ENCODE results near the gene CSRP1.
"Not testable (repeated sequence)": the region's sequence is repeated elsewhere in the genome, so short reads cannot be mapped to it uniquely, and the experiment has no call there.

CSRP1 gene

GRCh38 chr1:201528631-201529252 lies 21.8 kb upstream of the CSRP1 start:
- H3K27me3 ChIP-seq (ENCODE audit: insufficient read depth, low read length, poor library complexity) = no peaks in the 10 kb centered on the region
- H3K27ac ChIP-seq (ENCODE audit: low read depth, low read length) = no peak overlapping the region
- H3K23ac ChIP-seq (ENCODE audit: low read length) = no peak overlapping the region
- H2BK15ac ChIP-seq (replicated peaks; ENCODE audit: low read depth) = no peak overlapping the region
- no peak overlapping the region for H2BK5ac ChIP-seq (ENCODE audit: low read length)
- no peak overlapping the region for H3K18ac ChIP-seq (ENCODE audit: low read length)
- H3K4me1 ChIP-seq (ENCODE audit: control insufficient read depth, low read depth, low read length) = no peaks in the 10 kb centered on the region
- H3K79me2 ChIP-seq (ENCODE audit: control insufficient read depth, insufficient read depth, low read length) = no peaks in the 10 kb centered on the region
- no CpG with 5 or more reads among the region's 3 CpGs for WGBS (ENCODE audit: extremely low coverage, insufficient coverage, low lambda C conversion rate)
- H4K5ac ChIP-seq (ENCODE audit: low read length) = no peak overlapping the region
- no peak overlapping the region for H3K56ac ChIP-seq (ENCODE audit: low read length)
- DNase-seq = no peak
- no peak overlapping the region for H3K4me3 ChIP-seq (ENCODE audit: low read length)
- no peak overlapping the region for H4K8ac ChIP-seq (ENCODE audit: low read depth, low read length)
- H2BK120ac ChIP-seq (ENCODE audit: low read depth, low read length) = no peak overlapping the region
- no peak overlapping the region for H3K4me2 ChIP-seq (ENCODE audit: low read length)
- no peak overlapping the region for H3K4ac ChIP-seq (ENCODE audit: low read depth, low read length)
- no peak overlapping the region for H3K9ac ChIP-seq (ENCODE audit: low read length)
- no peak overlapping the region for H2AK5ac ChIP-seq (ENCODE audit: low read length)
- no peaks in the 10 kb centered on the region for H3K79me1 ChIP-seq (ENCODE audit: low read length)
- H3K36me3 ChIP-seq (ENCODE audit: control insufficient read depth, insufficient read depth, low read length) = no peaks in the 10 kb centered on the region

- H3K36me3 ChIP-seq (ENCODE audit: control insufficient read depth, insufficient read depth, low read length) = no peaks in the 10 kb centered on the region
- H3K18ac ChIP-seq (ENCODE audit: low read length) = no peak overlapping the region
- H3K4me1 ChIP-seq (ENCODE audit: control insufficient read depth, low read depth, low read length) = no peaks in the 10 kb centered on the region
- H2BK120ac ChIP-seq (ENCODE audit: low read depth, low read length) = no peak overlapping the region
- WGBS (ENCODE audit: extremely low coverage, insufficient coverage, low lambda C conversion rate) = no CpG with 5 or more reads among the region's 5 CpGs
- no peak for DNase-seq
- no peaks in the 10 kb centered on the region for H3K27me3 ChIP-seq (ENCODE audit: insufficient read depth, low read length, poor library complexity)
- H3K27ac ChIP-seq (ENCODE audit: low read depth, low read length) = no peak overlapping the region
- no peak overlapping the region for H3K4me2 ChIP-seq (ENCODE audit: low read length)
- no peak overlapping the region for H4K5ac ChIP-seq (ENCODE audit: low read length)
- no peak overlapping the region for H2AK5ac ChIP-seq (ENCODE audit: low read length)
- H3K9ac ChIP-seq (ENCODE audit: low read length) = no peak overlapping the region
- no peak overlapping the region for H4K8ac ChIP-seq (ENCODE audit: low read depth, low read length)
- H3K23ac ChIP-seq (ENCODE audit: low read length) = no peak overlapping the region
- H3K4ac ChIP-seq (ENCODE audit: low read depth, low read length) = no peak overlapping the region
- H3K4me3 ChIP-seq (ENCODE audit: low read length) = no peak overlapping the region
- no peaks in the 10 kb centered on the region for H3K79me1 ChIP-seq (ENCODE audit: low read length)
- no peaks in the 10 kb centered on the region for H3K79me2 ChIP-seq (ENCODE audit: control insufficient read depth, insufficient read depth, low read length)
- no peak overlapping the region for H2BK15ac ChIP-seq (replicated peaks; ENCODE audit: low read depth)
- H3K56ac ChIP-seq (ENCODE audit: low read length) = no peak overlapping the region
- H2BK5ac ChIP-seq (ENCODE audit: low read length) = no peak overlapping the region
Measured at GRCh38 chr1:201527879-201528278, 21.0 kb upstream of the CSRP1 start.

- H3K4ac ChIP-seq (ENCODE audit: low read depth, low read length) = no peak overlapping the region
- no peak overlapping the region for H4K8ac ChIP-seq (ENCODE audit: low read depth, low read length)
- H3K18ac ChIP-seq (ENCODE audit: low read length) = no peak overlapping the region
- H2BK120ac ChIP-seq (ENCODE audit: low read depth, low read length) = no peak overlapping the region
- no CpG with 5 or more reads among the region's 1 CpG for WGBS (ENCODE audit: extremely low coverage, insufficient coverage, low lambda C conversion rate)
- no peak overlapping the region for H3K4me3 ChIP-seq (ENCODE audit: low read length)
- no peak overlapping the region for H2BK5ac ChIP-seq (ENCODE audit: low read length)
- H3K23ac ChIP-seq (ENCODE audit: low read length) = no peak overlapping the region
- no peak overlapping the region for H3K27ac ChIP-seq (ENCODE audit: low read depth, low read length)
- H3K4me1 ChIP-seq (ENCODE audit: control insufficient read depth, low read depth, low read length) = no peaks in the 10 kb centered on the region
- no peak overlapping the region for H2BK15ac ChIP-seq (replicated peaks; ENCODE audit: low read depth)
- no peaks in the 10 kb centered on the region for H3K79me1 ChIP-seq (ENCODE audit: low read length)
- no peak overlapping the region for H3K9ac ChIP-seq (ENCODE audit: low read length)
- H2AK5ac ChIP-seq (ENCODE audit: low read length) = no peak overlapping the region
- H3K4me2 ChIP-seq (ENCODE audit: low read length) = no peak overlapping the region
- no peak overlapping the region for H3K56ac ChIP-seq (ENCODE audit: low read length)
- no peaks in the 10 kb centered on the region for H3K79me2 ChIP-seq (ENCODE audit: control insufficient read depth, insufficient read depth, low read length)
- no peaks in the 10 kb centered on the region for H3K27me3 ChIP-seq (ENCODE audit: insufficient read depth, low read length, poor library complexity)
- no peaks in the 10 kb centered on the region for H3K36me3 ChIP-seq (ENCODE audit: control insufficient read depth, insufficient read depth, low read length)
- no peak for DNase-seq
- H4K5ac ChIP-seq (ENCODE audit: low read length) = no peak overlapping the region
Measured at GRCh38 chr1:201525193-201525778, 18.4 kb upstream of the CSRP1 start.

DNA sequence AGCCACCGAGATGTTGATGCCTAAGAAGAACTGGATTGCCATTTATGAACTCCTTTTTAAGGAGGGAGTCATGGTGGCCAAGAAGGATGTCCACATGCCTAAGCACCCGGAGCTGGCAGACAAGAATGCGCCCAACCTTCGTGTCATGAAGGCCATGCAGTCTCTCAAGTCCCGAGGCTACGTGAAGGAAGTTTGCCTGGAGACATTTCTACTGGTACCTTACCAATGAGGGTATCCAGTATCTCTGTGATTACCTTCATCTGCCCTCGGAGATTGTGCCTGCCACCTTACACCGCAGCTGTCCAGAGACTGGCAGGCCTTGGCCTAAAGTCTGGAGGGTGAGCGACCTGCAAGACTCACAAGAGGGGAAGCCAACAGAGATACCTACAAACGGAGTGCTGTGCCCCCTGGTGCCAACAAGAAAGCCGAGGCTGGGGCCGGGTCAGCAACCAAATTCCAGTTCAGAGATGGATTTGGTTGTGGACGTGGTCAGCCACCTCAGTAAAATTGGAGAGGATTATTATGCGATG lies 13.2 kb upstream of the CSRP1 start:
- H3K23ac ChIP-seq (ENCODE audit: low read length); H2BK5ac ChIP-seq (ENCODE audit: low read length); H3K4me1 ChIP-seq (ENCODE audit: control insufficient read depth, low read depth, low read length); H3K27ac ChIP-seq (ENCODE audit: low read depth, low read length); H4K8ac ChIP-seq (ENCODE audit: low read depth, low read length); H3K4me3 ChIP-seq (ENCODE audit: low read length); H3K9ac ChIP-seq (ENCODE audit: low read length); H4K5ac ChIP-seq (ENCODE audit: low read length); H3K27me3 ChIP-seq (ENCODE audit: insufficient read depth, low read length, poor library complexity); H2BK15ac ChIP-seq (replicated peaks; ENCODE audit: low read depth); H3K36me3 ChIP-seq (ENCODE audit: control insufficient read depth, insufficient read depth, low read length); H2AK5ac ChIP-seq (ENCODE audit: low read length); H3K4ac ChIP-seq (ENCODE audit: low read depth, low read length); H3K56ac ChIP-seq (ENCODE audit: low read length); DNase-seq; H3K79me1 ChIP-seq (ENCODE audit: low read length); H2BK120ac ChIP-seq (ENCODE audit: low read depth, low read length); H3K79me2 ChIP-seq (ENCODE audit: control insufficient read depth, insufficient read depth, low read length); H3K4me2 ChIP-seq (ENCODE audit: low read length); H3K18ac ChIP-seq (ENCODE audit: low read length): not testable (repeated sequence)
- WGBS (ENCODE audit: extremely low coverage, insufficient coverage, low lambda C conversion rate) = no CpG with 5 or more reads among the region's 14 CpGs

DNA sequence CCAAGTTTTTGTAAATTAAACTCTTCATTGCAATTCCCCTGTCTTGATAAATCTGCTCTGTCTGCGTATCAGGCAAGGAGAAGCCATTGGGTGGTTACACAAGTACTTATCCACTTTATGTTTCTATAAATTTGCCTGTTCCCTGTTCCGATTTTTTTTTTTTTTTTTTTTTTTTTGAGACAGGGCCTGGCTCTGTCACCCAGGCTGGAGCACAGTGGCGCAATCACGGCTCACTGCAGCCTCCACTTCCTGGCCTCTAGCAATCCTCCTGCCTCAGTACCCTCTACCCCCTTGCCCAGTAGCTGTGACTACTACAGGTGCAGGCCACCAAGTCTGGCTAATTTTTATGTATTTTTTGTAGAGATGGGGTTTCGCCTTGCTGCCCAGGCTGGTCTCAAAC lies 11.1 kb upstream of the CSRP1 start:
- Histone ChIP-seq H2BK15ac (replicated peaks; ENCODE audit: low read depth) (no peak overlapping the region), H3K18ac (ENCODE audit: low read length) (no peak overlapping the region), H2BK5ac (ENCODE audit: low read length) (no peak overlapping the region), H3K36me3 (ENCODE audit: control insufficient read depth, insufficient read depth, low read length) (no peaks in the 10 kb centered on the region), H2AK5ac (ENCODE audit: low read length) (no peak overlapping the region), H4K5ac (ENCODE audit: low read length) (no peak overlapping the region), H3K56ac (ENCODE audit: low read length) (no peak overlapping the region), H3K9ac (ENCODE audit: low read length) (no peak overlapping the region), H2BK120ac (ENCODE audit: low read depth, low read length) (no peak overlapping the region), H4K8ac (ENCODE audit: low read depth, low read length) (no peak overlapping the region), H3K79me1 (ENCODE audit: low read length) (no peaks in the 10 kb centered on the region), H3K27me3 (ENCODE audit: insufficient read depth, low read length, poor library complexity) (no peaks in the 10 kb centered on the region), H3K4ac (ENCODE audit: low read depth, low read length) (no peak overlapping the region), H3K4me1 (ENCODE audit: control insufficient read depth, low read depth, low read length) (peaks cover 6% of the 10 kb centered on the region), H3K23ac (ENCODE audit: low read length) (no peak overlapping the region), H3K27ac (ENCODE audit: low read depth, low read length) (no peak overlapping the region), H3K4me2 (ENCODE audit: low read length) (no peak overlapping the region), H3K79me2 (ENCODE audit: control insufficient read depth, insufficient read depth, low read length) (no peaks in the 10 kb centered on the region), H3K4me3 (ENCODE audit: low read length) (no peak overlapping the region)
- WGBS (ENCODE audit: extremely low coverage, insufficient coverage, low lambda C conversion rate) = no CpG with 5 or more reads among the region's 5 CpGs
- no peak for DNase-seq

GRCh38 chr1:201517631-201518030 lies 10.7 kb upstream of the CSRP1 start:
- H3K27ac ChIP-seq (ENCODE audit: low read depth, low read length) = no peak overlapping the region

More at GRCh38 chr1:201517631-201518030, 10.7 kb upstream of the CSRP1 start:
- Histone ChIP-seq H3K4me2 (ENCODE audit: low read length) (no peak overlapping the region), H2BK15ac (replicated peaks; ENCODE audit: low read depth) (no peak overlapping the region), H3K4ac (ENCODE audit: low read depth, low read length) (no peak overlapping the region), H3K56ac (ENCODE audit: low read length) (no peak overlapping the region), H2BK5ac (ENCODE audit: low read length) (no peak overlapping the region), H2AK5ac (ENCODE audit: low read length) (no peak overlapping the region), H3K79me2 (ENCODE audit: control insufficient read depth, insufficient read depth, low read length) (no peaks in the 10 kb centered on the region), H3K79me1 (ENCODE audit: low read length) (no peaks in the 10 kb centered on the region), H2BK120ac (ENCODE audit: low read depth, low read length) (no peak overlapping the region), H3K36me3 (ENCODE audit: control insufficient read depth, insufficient read depth, low read length) (no peaks in the 10 kb centered on the region), H3K4me1 (ENCODE audit: control insufficient read depth, low read depth, low read length) (peaks cover 6% of the 10 kb centered on the region), H4K8ac (ENCODE audit: low read depth, low read length) (no peak overlapping the region), H4K5ac (ENCODE audit: low read length) (no peak overlapping the region), H3K9ac (ENCODE audit: low read length) (no peak overlapping the region), H3K4me3 (ENCODE audit: low read length) (no peak overlapping the region), H3K23ac (ENCODE audit: low read length) (no peak overlapping the region), H3K18ac (ENCODE audit: low read length) (no peak overlapping the region), H3K27me3 (ENCODE audit: insufficient read depth, low read length, poor library complexity) (no peaks in the 10 kb centered on the region)
- DNase-seq = peak; percentile 70
- no CpG with 5 or more reads among the region's 7 CpGs for WGBS (ENCODE audit: extremely low coverage, insufficient coverage, low lambda C conversion rate)
